BJ (cell line): Measurements from ENCODE around the gene RHOB. TPM values are rescaled to one million over a fixed set of nuclear protein-coding genes. Genes with fewer than 3 reads are reported as not detected.

Source experiments
- CTCF ChIA-PET: fragments of 350-600 bp; formaldehyde crosslinking; extraction: SDS; loops from one replicate; lab custom pipeline; 2021; ENCODE audit warnings: antibody characterized with exemption, inconsistent platforms; lab: Yijun Ruan, JAX
- POLR2A ChIA-PET: fragments of 300-600 bp; sonication (Branson Sonifier 250); formaldehyde crosslinking; extraction: SDS; loops from one replicate; lab custom pipeline; 2021; ENCODE audit warnings: antibody characterized with exemption; lab: Charles Lee
- DNase-seq: peaks from one replicate; pipeline ENCODE4 v3.0.0-alpha.2; 2011; ENCODE audit warnings: low read depth
- H3K27me3 ChIP-seq: 2 replicates; pipeline ENCODE4 v1.6.0; 2011; ENCODE audit warnings: low read length; ENCODE audit not compliant: control insufficient read depth, insufficient read depth
- H3K36me3 ChIP-seq: 2 replicates; pipeline ENCODE4 v1.5.1; 2011; ENCODE audit warnings: low read length; ENCODE audit not compliant: control insufficient read depth, insufficient read depth
- H3K4me3 ChIP-seq: 2 replicates; pipeline ENCODE4 v1.5.1; 2011; ENCODE audit warnings: low read depth, mild to moderate bottlenecking, control low read depth, low read length
- polyA plus RNA-seq: library from polyadenylated mRNA; depleted of rRNA; stranded (reverse); fragments of >200 nt; gene quantifications from 2 replicates; pipeline ENCODE4 v1.2.3, GENCODE V29; 2011
- TF ChIP-seq, protein P1 (sequence below): IDR thresholded peaks from 2 replicates; pipeline ENCODE4 v1.5.1; 2011; ENCODE audit warnings: low read depth, mild to moderate bottlenecking, control low read depth, inconsistent platforms, low read length, moderate library complexity; ENCODE audit not compliant: insufficient read depth

RHOB gene
- polyA plus RNA-seq, 1 experiment, result 87.2 TPM

DNA sequence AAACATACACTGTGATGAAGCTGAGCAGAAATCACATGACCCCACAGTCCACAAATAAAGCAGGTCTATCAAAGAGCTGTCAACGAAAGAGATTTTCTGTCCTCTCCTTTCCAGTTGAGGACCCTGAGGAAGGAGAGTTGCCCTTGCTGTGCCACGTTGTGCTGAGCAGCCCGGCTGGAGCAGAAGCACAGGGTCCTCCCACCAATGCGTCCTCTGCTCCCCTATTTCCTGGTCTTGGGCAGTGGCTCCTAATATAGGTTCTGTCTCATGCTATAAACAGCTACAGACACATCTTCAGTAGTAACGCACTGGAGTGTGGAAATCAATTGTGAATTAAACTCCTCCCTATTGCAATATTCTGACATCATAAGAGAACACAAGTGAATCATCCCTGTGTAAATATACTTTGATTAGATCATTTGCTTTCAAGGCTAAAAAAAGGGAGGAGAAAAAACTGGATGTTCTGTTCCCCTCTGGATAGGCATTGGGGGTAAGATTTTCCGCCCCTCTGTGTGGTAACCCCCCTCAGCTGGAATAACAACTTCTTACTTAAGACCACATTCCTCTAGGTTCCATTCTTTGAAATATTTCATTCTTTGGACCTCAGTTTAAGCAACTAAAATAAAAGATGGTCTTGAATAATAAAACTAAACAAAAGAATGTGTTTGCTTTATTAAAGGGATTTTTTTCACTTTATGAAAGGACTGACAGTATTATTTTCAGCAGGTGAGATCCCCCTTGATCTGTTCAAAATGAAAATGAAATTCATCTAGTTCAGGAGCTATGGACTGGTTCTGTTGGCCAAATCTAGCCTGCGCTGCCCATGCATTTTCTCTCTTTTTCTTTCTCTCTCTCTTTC is 8.3 kb upstream of the RHOB start:
- TF ChIP-seq, protein P1, sequence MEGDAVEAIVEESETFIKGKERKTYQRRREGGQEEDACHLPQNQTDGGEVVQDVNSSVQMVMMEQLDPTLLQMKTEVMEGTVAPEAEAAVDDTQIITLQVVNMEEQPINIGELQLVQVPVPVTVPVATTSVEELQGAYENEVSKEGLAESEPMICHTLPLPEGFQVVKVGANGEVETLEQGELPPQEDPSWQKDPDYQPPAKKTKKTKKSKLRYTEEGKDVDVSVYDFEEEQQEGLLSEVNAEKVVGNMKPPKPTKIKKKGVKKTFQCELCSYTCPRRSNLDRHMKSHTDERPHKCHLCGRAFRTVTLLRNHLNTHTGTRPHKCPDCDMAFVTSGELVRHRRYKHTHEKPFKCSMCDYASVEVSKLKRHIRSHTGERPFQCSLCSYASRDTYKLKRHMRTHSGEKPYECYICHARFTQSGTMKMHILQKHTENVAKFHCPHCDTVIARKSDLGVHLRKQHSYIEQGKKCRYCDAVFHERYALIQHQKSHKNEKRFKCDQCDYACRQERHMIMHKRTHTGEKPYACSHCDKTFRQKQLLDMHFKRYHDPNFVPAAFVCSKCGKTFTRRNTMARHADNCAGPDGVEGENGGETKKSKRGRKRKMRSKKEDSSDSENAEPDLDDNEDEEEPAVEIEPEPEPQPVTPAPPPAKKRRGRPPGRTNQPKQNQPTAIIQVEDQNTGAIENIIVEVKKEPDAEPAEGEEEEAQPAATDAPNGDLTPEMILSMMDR, result no peak
- Histone ChIP-seq H3K36me3 (no peaks in the 10 kb centered on the region), H3K4me3 (no peak overlapping the region), H3K27me3 (peaks cover 1% of the 10 kb centered on the region; the same call in 1 of the 2 replicates)
- POLR2A ChIA-PET, result interaction anchor here (1.5 kb wide), 1 partner anchor 8 kb away, joined by 5 read pairs; the partner anchor contains the start of gene RHOB
- DNase-seq, result no peak
- CTCF ChIA-PET, result interaction anchor here (1.1 to 6.9 kb wide), 11 partner anchors 11 to 212 kb away, joined by 3 to 48 read pairs (median 6); partner anchors contain the start of gene HS1BP3

DNA sequence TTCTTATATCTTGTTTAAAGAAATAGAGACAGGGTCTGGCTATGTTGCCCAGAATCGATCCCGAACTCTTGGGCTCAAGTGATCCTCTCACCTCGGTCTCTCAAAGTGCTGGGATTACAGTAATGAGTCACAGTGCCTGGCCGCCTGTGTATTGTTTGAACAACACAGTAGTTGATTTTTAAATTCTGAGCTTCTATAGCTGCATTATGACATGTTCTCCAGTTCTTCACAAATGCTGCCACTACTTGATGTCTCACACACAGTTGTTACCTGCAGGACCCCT is 7.7 kb upstream of the RHOB start:
- Histone ChIP-seq H3K36me3 (no peaks in the 10 kb centered on the region), H3K27me3 (peaks cover 1% of the 10 kb centered on the region; the same call in 1 of the 2 replicates), H3K4me3 (no peak overlapping the region)
- ChIA-PET CTCF (interaction anchor here (1.1 to 6.9 kb wide), 11 partner anchors 10 to 212 kb away, joined by 3 to 48 read pairs (median 6); partner anchors contain the start of gene HS1BP3), POLR2A (interaction anchor here (1.5 kb wide), 1 partner anchor 8 kb away, joined by 5 read pairs; the partner anchor contains the start of gene RHOB)
- TF ChIP-seq, protein P1, result no peak
- DNase-seq, result no peak

DNA sequence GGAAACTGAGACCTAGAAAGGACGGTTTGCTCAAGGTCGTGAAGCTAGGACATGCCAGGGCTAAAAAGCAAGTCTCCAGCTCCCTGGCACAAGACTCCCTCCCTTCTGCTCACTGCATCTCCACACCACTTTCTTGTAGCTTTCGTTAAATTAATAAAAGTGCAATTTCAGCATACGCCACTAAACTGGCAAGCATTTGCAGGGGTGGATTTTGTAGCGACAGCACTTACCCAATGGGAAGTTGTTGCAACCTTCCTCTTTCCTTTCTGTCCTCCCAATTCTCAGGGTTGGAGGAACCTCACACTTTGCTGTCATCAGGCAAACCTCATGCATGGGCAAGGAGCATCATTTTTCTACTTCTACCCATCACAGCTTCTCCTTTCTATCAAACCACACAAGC is 7.4 kb upstream of the RHOB start:
- ChIA-PET POLR2A (interaction anchor here (1.5 kb wide), 1 partner anchor 7 kb away, joined by 5 read pairs; the partner anchor contains the start of gene RHOB), CTCF (interaction anchor here (0.8 to 6.9 kb wide), 10 partner anchors 10 to 203 kb away, joined by 3 to 48 read pairs (median 6); no protein-coding TSS in a partner anchor)
- TF ChIP-seq, protein P1, result no peak
- Histone ChIP-seq H3K36me3 (no peaks in the 10 kb centered on the region), H3K4me3 (no peak overlapping the region), H3K27me3 (peaks cover 1% of the 10 kb centered on the region; the same call in 1 of the 2 replicates)
- no peak for DNase-seq

DNA sequence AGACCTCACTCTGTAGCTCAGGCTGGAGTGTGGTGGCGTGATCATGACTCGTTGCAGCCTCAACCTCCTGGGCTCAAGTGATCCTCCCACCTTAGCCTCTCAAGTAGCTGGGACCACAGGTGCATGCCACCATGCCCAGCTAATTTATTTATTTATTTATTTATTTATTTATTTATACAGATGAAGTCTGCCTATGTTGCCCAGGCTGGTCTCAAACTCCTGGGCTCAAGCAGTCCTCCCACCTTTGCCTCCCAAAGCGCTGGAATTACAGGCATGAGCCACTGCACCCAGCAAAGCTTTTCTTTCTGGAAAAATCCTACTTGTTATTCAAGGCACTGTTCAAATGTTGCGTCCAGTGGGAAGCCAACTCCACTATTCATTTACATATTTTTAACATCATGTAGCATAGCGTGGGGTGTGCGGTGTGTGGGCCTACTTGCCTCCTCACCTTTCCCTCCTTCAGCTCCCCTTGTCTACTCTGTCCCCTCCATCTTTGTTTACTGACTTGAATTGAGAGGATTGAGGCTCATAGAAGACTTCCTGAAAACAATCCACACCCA is 6.8 kb upstream of the RHOB start:
- Histone ChIP-seq H3K27me3 (peaks cover 1% of the 10 kb centered on the region; the same call in 1 of the 2 replicates), H3K4me3 (no peak overlapping the region), H3K36me3 (no peaks in the 10 kb centered on the region)
- ChIA-PET CTCF (interaction anchor here (0.8 to 6.9 kb wide), 14 partner anchors 8 to 210 kb away, joined by 3 to 48 read pairs (median 6); partner anchors contain the start of gene HS1BP3), POLR2A (no interaction called here)
- TF ChIP-seq, protein P1, result no peak
- DNase-seq, result no peak
